DOHH2 (cell line): ENCODE data around the gene MYG1.

Experiments
- H3F3A ChIP-seq: fragments of 200-600 bp; sonication (generic), shearing (Covaris generic); 2 replicates; pipeline ENCODE4 v1.6.0; 2016; ENCODE audit warnings: antibody characterized with exemption, mild to moderate bottlenecking; ENCODE audit not compliant: control insufficient read depth, insufficient read depth
- H3K27ac ChIP-seq: fragments of 200-600 bp; sonication (generic); 2 replicates; pipeline ENCODE4 v1.5.1; 2014; ENCODE audit warnings: low read depth, mild to moderate bottlenecking, low read length, moderate library complexity
- H3K27me3 ChIP-seq: fragments of 200-600 bp; sonication (generic); 2 replicates; pipeline ENCODE4 v1.6.1; 2014; ENCODE audit warnings: mild to moderate bottlenecking, low read length, mixed read lengths; ENCODE audit not compliant: control insufficient read depth
- H3K36me3 ChIP-seq: fragments of 200-600 bp; sonication (generic); 2 replicates; pipeline ENCODE4 v1.6.1; 2014; ENCODE audit warnings: mild to moderate bottlenecking, low read length, moderate library complexity, mixed read lengths; ENCODE audit not compliant: control insufficient read depth
- H3K4me1 ChIP-seq: fragments of 200-600 bp; sonication (generic); 2 replicates; pipeline ENCODE4 v1.6.1; 2014; ENCODE audit warnings: mild to moderate bottlenecking, low read length, mixed read lengths; ENCODE audit not compliant: control insufficient read depth
- H3K4me2 ChIP-seq: fragments of 200-600 bp; sonication (generic); 2 replicates; pipeline ENCODE4 v1.6.0; 2014; ENCODE audit warnings: mild to moderate bottlenecking, low read length, moderate library complexity
- H3K4me3 ChIP-seq: fragments of 200-600 bp; sonication (generic); 2 replicates; pipeline ENCODE4 v1.5.1; 2014; ENCODE audit warnings: mild to moderate bottlenecking, low read length, mixed read lengths
- H3K79me2 ChIP-seq: fragments of 200-600 bp; sonication (generic); 2 replicates; pipeline ENCODE4 v1.6.1; 2014; ENCODE audit warnings: mild to moderate bottlenecking, low read length, mixed read lengths; ENCODE audit not compliant: control insufficient read depth
- H3K9me2 ChIP-seq: fragments of 200-600 bp; sonication (generic); replicated peaks from 2 replicates; pipeline ENCODE4 v1.6.1; 2014; ENCODE audit warnings: mild to moderate bottlenecking, low read length, mixed read lengths; ENCODE audit not compliant: control insufficient read depth
- H3K9me3 ChIP-seq: fragments of 200-600 bp; sonication (generic); 2 replicates; pipeline ENCODE4 v1.6.1; 2014; ENCODE audit warnings: antibody characterized with exemption, low read length, mixed read lengths; ENCODE audit not compliant: control insufficient read depth, insufficient read depth
- H4K20me1 ChIP-seq: fragments of 200-600 bp; sonication (generic); 2 replicates; pipeline ENCODE4 v1.6.0; 2014; ENCODE audit warnings: low read depth, mild to moderate bottlenecking, antibody characterized with exemption, low read length, moderate library complexity; ENCODE audit not compliant: control insufficient read depth, insufficient read depth
- EZH2phosphoT487 ChIP-seq: fragments of 200-600 bp; sonication (generic); IDR thresholded peaks from 2 replicates; pipeline ENCODE4 v1.6.1; 2017; ENCODE audit warnings: borderline replicate concordance, mild to moderate bottlenecking, antibody characterized with exemption, low read length, moderate library complexity, mixed read lengths
- TF ChIP-seq, protein P1 (sequence below): fragments of 200-600 bp; sonication (generic); IDR thresholded peaks from one replicate; pipeline ENCODE4 v1.5.1; 2014; ENCODE audit warnings: antibody characterized with exemption, mild to moderate bottlenecking, low read depth, low read length; ENCODE audit not compliant: poor library complexity, severe bottlenecking

MYG1 gene, protein sequence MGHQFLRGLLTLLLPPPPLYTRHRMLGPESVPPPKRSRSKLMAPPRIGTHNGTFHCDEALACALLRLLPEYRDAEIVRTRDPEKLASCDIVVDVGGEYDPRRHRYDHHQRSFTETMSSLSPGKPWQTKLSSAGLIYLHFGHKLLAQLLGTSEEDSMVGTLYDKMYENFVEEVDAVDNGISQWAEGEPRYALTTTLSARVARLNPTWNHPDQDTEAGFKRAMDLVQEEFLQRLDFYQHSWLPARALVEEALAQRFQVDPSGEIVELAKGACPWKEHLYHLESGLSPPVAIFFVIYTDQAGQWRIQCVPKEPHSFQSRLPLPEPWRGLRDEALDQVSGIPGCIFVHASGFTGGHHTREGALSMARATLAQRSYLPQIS

GRCh38 chr12:53299454-53300180 is at the start of gene MYG1:
Gene MYG1, plus strand, starts transcription at chr12:53299695. Its CDS starts 43 bp downstream, at chr12:53299738.
- Histone ChIP-seq H3K9me3 (no peaks in the 10 kb centered on the region), H4K20me1 (no peaks in the 10 kb centered on the region), H3K4me1 (peaks cover 41% of the 10 kb centered on the region), H3K4me3 (peak within 1 kb of the TSS; percentile 89), H3K36me3 (peaks cover 65% of the 10 kb centered on the region), H3K27me3 (no peaks in the 10 kb centered on the region), H3F3A (peaks cover 12% of the 10 kb centered on the region), H3K79me2 (peaks cover 53% of the 10 kb centered on the region), H3K27ac (no peak within 1 kb of the TSS), H3K9me2 (no peaks in the 10 kb centered on the region), H3K4me2 (peak within 1 kb of the TSS; percentile 80)
- TF ChIP-seq, protein P1, sequence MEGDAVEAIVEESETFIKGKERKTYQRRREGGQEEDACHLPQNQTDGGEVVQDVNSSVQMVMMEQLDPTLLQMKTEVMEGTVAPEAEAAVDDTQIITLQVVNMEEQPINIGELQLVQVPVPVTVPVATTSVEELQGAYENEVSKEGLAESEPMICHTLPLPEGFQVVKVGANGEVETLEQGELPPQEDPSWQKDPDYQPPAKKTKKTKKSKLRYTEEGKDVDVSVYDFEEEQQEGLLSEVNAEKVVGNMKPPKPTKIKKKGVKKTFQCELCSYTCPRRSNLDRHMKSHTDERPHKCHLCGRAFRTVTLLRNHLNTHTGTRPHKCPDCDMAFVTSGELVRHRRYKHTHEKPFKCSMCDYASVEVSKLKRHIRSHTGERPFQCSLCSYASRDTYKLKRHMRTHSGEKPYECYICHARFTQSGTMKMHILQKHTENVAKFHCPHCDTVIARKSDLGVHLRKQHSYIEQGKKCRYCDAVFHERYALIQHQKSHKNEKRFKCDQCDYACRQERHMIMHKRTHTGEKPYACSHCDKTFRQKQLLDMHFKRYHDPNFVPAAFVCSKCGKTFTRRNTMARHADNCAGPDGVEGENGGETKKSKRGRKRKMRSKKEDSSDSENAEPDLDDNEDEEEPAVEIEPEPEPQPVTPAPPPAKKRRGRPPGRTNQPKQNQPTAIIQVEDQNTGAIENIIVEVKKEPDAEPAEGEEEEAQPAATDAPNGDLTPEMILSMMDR: peak; percentile 31
- TF ChIP-seq EZH2phosphoT487: no peak

- no peaks in the 10 kb centered on the region for H3K27me3 ChIP-seq
- TF ChIP-seq EZH2phosphoT487: no peak
- TF ChIP-seq, protein P1: peak; percentile 62
- peaks cover 45% of the 10 kb centered on the region for H3K4me1 ChIP-seq
- peaks cover 21% of the 10 kb centered on the region for H3K36me3 ChIP-seq
- H3K4me2 ChIP-seq: peak overlapping the region; percentile 100
- H3K27ac ChIP-seq: peak overlapping the region; percentile 39; the same call in 1 of the 2 replicates
- H4K20me1 ChIP-seq: no peaks in the 10 kb centered on the region
- H3K9me3 ChIP-seq: no peaks in the 10 kb centered on the region
- peaks cover 36% of the 10 kb centered on the region for H3K79me2 ChIP-seq
- peaks cover 7% of the 10 kb centered on the region for H3F3A ChIP-seq
- peak overlapping the region; percentile 99 for H3K4me3 ChIP-seq
- H3K9me2 ChIP-seq: no peaks in the 10 kb centered on the region
Observed at GRCh38 chr12:53251477-53252348, 47.8 kb upstream of the MYG1 start.

DNA sequence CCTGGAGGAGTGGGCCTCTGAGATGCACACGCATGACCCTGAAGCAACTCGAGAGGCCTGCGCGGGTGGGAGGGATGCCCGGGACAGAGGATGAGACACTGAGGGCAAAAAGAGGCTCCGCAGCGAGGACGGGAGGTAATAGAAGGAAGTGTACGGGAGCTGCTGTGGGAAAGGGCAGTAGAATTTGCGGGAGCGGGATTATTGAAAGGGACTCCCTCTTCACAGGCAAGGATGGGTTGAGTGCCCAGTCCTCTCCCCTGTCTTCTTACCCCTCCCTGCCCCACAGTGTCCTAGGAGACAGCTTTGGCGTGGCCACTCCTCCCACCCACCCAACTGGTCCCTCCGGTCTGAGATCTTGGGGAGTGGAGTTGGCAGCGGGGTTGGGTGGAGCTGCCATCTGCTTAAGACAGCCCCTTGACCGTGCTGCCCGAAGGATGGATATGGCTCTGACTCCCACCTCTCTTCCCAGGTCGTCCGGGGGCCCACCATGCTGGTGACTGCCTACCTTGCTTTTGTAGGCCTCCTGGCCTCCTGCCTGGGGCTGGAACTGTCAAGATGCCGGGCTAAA is 47.1 kb upstream of the MYG1 start:
- Histone ChIP-seq H3K9me2 (no peaks in the 10 kb centered on the region), H3K4me1 (peaks cover 46% of the 10 kb centered on the region), H3K27me3 (no peaks in the 10 kb centered on the region), H3K9me3 (no peaks in the 10 kb centered on the region), H3F3A (peaks cover 7% of the 10 kb centered on the region), H4K20me1 (no peaks in the 10 kb centered on the region), H3K4me2 (peak overlapping the region; percentile 100), H3K27ac (peak overlapping the region; percentile 39; the same call in 1 of the 2 replicates), H3K36me3 (peaks cover 21% of the 10 kb centered on the region), H3K79me2 (peaks cover 37% of the 10 kb centered on the region), H3K4me3 (peak overlapping the region; percentile 99)
- TF ChIP-seq, protein P1: peak; percentile 26
- TF ChIP-seq EZH2phosphoT487: no peak
